Tibial nerve (tissue), 4 donors: ENCODE measurements around the gene MYL11. TPM values are rescaled to one million over a fixed set of nuclear protein-coding genes. Genes with fewer than 3 reads are reported as not detected.

Source experiments
- DNase-seq, 2 donors: peaks; one replicate each; pipeline ENCODE4 v3.0.0-alpha.2; 2019; ENCODE audit warnings: low spot score in 2 of 2
- H3K27ac ChIP-seq, 4 donors: fragments of 200-600 bp; sonication (generic) in 3 of 4; one replicate each; pipeline ENCODE4 v1.5.1; 2017 to 2019; ENCODE audit warnings: mild to moderate bottlenecking in 1 of 4
- H3K27me3 ChIP-seq, 2 donors: fragments of 200-600 bp; sonication (generic) in 1 of 2; one replicate each; pipeline versions ENCODE4 v1.5.1 to v1.6.0; 2017 to 2019
- H3K36me3 ChIP-seq, 3 donors: fragments of 200-600 bp; sonication (generic); one replicate each; pipeline ENCODE4 v1.5.1; 2018 to 2019
- H3K4me1 ChIP-seq, 4 donors: fragments of 200-600 bp; sonication (generic) in 3 of 4; one replicate each; pipeline ENCODE4 v1.5.1; 2017 to 2019
- H3K4me3 ChIP-seq, 4 donors: fragments of 200-600 bp; sonication (generic) in 3 of 4; one replicate each; pipeline ENCODE4 v1.5.1; 2017 to 2019; ENCODE audit warnings: mild to moderate bottlenecking in 1 of 4, moderate library complexity in 1 of 4
- H3K9me3 ChIP-seq, 4 donors: fragments of 200-600 bp; sonication (generic) in 3 of 4; one replicate each; pipeline ENCODE4 v1.5.1; 2017 to 2019
- EP300 ChIP-seq, 2 donors: sonication (generic); formaldehyde crosslinking; IDR thresholded peaks; one replicate each; pipeline ENCODE4 v1.6.1; 2017; ENCODE audit warnings: antibody characterized with exemption in 2 of 2, mild to moderate bottlenecking in 1 of 2
- POLR2A ChIP-seq, 2 donors: fragments of 450-650 bp; IDR thresholded peaks; one replicate each; pipeline ENCODE4 v1.6.1; 2017; ENCODE audit warnings: antibody characterized with exemption in 2 of 2, mild to moderate bottlenecking in 2 of 2, moderate library complexity in 2 of 2
- WGBS, 2 donors: methylation state at CpG; one replicate each; pipeline ENCODE4 v1.1.5; 2018; 5-methylcytosine and 5-hydroxymethylcytosine counted together
- total RNA-seq, 4 donors: library from RNA; depleted of rRNA; stranded (reverse); fragments of >200 nt; gene quantifications; one replicate each; pipeline ENCODE4 v1.1.0, GENCODE V29; 2016
- TF ChIP-seq, protein P1 (sequence below), 5 experiments: fragments of 200-600 bp in 3 of 5; fragments of 450-650 bp in 2 of 5; sonication (generic) in 3 of 5; IDR thresholded peaks; one replicate each; pipeline ENCODE4 v1.5.1; 2016 to 2019; ENCODE audit warnings: antibody characterized with exemption in 5 of 5, mild to moderate bottlenecking in 3 of 5, moderate library complexity in 2 of 5

The MYL11 gene
- total RNA-seq, 4 donors from 2014 or later, result not detected

DNA sequence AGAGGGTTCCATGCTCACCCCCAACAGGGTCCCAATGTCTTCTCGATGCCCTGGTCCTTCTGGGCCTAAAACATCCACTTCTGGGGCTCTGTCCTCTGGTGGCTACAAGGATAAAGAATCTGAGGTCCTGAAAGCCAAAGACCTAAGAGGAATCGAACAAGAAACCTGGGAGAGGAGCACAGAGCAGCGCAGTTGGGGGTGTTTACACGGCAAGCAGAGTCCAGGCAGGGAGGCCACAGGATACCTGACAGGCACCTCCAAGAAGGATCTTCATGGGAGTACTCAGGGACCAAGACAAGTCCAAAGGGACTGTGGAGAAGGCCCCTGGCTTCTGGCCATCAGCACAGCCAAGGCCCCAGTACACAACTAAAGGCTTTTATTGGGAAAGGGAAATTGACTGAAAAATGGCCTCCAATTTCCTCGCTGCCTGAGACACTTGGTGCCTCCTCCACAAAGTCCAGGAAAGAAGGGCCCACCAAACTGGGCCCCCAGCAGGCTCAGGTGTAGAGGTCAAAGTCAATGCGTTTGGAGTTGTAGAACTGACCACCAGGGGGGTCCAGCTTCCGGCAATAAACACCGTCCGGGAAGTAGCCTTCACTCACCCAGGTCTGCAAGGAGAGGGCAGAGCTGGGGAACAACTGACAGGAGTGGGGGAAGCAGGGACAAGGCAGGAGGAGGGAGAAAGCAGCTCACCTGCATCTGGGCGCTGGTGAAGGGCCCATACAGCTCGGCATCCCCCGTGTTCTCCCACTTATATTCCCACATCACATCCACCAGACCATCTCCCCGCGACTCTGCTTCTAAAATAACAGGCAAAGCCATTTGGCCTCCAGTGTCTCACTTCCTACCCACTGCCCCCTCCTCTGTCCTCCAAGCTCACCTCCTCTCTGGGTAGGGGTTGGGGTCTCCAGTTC is 21.9 kb upstream of the MYL11 start:
- Histone ChIP-seq H3K36me3 (peaks cover 0 to 54% (median 8%) of the 10 kb centered on the region in 3 donors), H3K4me3 (no peak overlapping the region), H3K27ac (peak overlapping the region in 2 of 4 donors; percentile 97), H3K9me3 (no peaks in the 10 kb centered on the region), H3K4me1 (peaks cover 0 to 58% (median 32%) of the 10 kb centered on the region in 4 donors), H3K27me3 (no peaks in the 10 kb centered on the region)
- TF ChIP-seq, protein P1, sequence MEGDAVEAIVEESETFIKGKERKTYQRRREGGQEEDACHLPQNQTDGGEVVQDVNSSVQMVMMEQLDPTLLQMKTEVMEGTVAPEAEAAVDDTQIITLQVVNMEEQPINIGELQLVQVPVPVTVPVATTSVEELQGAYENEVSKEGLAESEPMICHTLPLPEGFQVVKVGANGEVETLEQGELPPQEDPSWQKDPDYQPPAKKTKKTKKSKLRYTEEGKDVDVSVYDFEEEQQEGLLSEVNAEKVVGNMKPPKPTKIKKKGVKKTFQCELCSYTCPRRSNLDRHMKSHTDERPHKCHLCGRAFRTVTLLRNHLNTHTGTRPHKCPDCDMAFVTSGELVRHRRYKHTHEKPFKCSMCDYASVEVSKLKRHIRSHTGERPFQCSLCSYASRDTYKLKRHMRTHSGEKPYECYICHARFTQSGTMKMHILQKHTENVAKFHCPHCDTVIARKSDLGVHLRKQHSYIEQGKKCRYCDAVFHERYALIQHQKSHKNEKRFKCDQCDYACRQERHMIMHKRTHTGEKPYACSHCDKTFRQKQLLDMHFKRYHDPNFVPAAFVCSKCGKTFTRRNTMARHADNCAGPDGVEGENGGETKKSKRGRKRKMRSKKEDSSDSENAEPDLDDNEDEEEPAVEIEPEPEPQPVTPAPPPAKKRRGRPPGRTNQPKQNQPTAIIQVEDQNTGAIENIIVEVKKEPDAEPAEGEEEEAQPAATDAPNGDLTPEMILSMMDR (IDR thresholded peaks at IDR 0.05), result peak in 1 of 5 experiments; percentile 19
- no peak for TF ChIP-seq POLR2A (IDR thresholded peaks at IDR 0.05)
- TF ChIP-seq EP300 (IDR thresholded peaks at IDR 0.05), result no peak
- 70 to 80% methylated on average over 14 of the region's 14 CpGs for WGBS, 2 donors
- DNase-seq, result no peak

DNA sequence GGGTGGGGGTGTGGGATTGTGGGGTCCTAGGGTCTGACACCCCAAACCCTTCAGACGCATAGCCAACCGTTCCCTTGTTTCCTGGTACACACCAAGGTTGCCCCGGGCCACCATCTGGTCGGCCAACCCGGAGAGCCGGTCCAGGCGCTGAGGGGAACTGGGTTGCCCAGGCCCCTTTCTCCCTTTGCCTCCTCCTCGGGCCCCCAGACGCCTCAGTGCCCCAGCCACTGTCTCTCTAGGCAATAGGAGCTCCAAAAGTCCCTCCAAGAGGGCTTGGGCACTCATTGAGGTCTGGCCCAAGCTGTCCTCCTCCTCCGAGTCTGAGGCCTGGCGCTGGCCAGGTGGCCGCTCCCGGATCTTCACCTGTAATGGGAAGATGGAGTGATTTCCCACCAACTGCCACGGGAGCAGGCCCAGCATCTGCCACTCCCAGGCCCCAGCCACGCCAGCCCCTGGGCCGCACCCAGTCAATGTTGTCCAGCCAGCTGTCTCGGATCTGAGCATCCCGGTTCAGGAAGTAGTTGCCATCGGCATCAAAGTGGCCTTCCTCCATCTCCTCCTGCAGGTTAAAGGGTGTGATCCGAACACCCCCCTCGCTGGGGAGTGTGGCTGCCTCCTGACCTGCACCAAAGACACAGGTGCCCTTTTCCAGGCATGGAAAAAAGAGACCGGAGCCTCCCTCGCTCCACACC is 21.0 kb upstream of the MYL11 start:
- DNase-seq, result peak in 1 of 2 donors; percentile 3
- TF ChIP-seq, protein P1 (IDR thresholded peaks at IDR 0.05), result no peak
- TF ChIP-seq EP300 (IDR thresholded peaks at IDR 0.05), result no peak
- no peak for TF ChIP-seq POLR2A (IDR thresholded peaks at IDR 0.05)
- H3K9me3 ChIP-seq, result no peaks in the 10 kb centered on the region
- H3K27ac ChIP-seq, result peak overlapping the region in 3 of 4 donors; percentile 88 to 97 (median 97)
- H3K4me1 ChIP-seq, result peaks cover 0 to 58% (median 32%) of the 10 kb centered on the region in 4 donors
- no peaks in the 10 kb centered on the region for H3K27me3 ChIP-seq
- WGBS, 2 donors, result 86 to 89% methylated on average over 23 of the region's 23 CpGs
- H3K36me3 ChIP-seq, result peaks cover 0 to 62% (median 12%) of the 10 kb centered on the region in 3 donors
- H3K4me3 ChIP-seq, result peak overlapping the region in 1 of 4 donors; percentile 99

DNA sequence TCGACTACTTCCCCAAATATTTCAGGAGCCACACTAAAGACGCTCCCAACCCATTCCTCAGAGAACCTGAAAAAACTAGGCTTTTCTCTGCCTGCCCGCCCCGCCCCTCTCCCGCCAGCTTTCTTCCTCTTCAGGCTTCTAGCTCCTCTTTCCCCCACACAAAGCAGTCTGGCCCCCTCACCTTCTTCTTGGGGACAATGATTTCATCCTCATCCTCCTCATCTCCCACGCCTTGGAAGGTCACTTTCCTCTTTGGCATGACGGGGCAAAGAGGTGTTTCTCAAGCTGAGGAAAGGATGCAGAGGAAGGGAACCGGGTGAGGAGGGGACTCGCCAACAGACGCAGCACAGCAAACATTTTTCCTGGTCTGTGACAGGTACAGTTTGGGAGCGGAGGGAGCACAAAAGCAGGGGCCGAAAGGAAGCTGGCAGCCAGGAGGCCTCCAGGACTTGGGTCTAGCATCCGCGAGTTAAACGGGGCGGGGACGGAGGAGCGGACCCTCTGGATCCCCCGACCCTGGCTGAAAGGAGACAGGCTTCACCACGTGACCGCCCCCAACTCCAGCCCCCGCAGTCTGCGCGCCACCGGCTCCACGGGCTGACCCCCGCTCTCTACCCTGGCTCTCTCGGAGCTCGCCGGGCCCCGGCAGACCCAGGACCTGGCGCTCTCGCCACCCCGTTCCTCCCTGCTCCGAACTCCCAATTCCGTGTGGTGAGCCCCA is 20.0 kb upstream of the MYL11 start:
- DNase-seq, result peak in 1 of 2 donors; percentile 6
- H3K4me1 ChIP-seq, result peaks cover 0 to 58% (median 32%) of the 10 kb centered on the region in 4 donors
- H3K27ac ChIP-seq, result peak overlapping the region; percentile 88 to 97 (median 96)
- TF ChIP-seq, protein P1 (IDR thresholded peaks at IDR 0.05), result no peak
- TF ChIP-seq EP300 (IDR thresholded peaks at IDR 0.05), result no peak
- TF ChIP-seq POLR2A (IDR thresholded peaks at IDR 0.05), result no peak
- 1% methylated on average over 19 to 33 of the region's 36 CpGs for WGBS, 2 donors
- H3K4me3 ChIP-seq, result peak overlapping the region; percentile 67 to 99 (median 84)
- H3K9me3 ChIP-seq, result no peaks in the 10 kb centered on the region
- no peaks in the 10 kb centered on the region for H3K27me3 ChIP-seq
- H3K36me3 ChIP-seq, result peaks cover 2 to 71% (median 12%) of the 10 kb centered on the region in 3 donors

DNA sequence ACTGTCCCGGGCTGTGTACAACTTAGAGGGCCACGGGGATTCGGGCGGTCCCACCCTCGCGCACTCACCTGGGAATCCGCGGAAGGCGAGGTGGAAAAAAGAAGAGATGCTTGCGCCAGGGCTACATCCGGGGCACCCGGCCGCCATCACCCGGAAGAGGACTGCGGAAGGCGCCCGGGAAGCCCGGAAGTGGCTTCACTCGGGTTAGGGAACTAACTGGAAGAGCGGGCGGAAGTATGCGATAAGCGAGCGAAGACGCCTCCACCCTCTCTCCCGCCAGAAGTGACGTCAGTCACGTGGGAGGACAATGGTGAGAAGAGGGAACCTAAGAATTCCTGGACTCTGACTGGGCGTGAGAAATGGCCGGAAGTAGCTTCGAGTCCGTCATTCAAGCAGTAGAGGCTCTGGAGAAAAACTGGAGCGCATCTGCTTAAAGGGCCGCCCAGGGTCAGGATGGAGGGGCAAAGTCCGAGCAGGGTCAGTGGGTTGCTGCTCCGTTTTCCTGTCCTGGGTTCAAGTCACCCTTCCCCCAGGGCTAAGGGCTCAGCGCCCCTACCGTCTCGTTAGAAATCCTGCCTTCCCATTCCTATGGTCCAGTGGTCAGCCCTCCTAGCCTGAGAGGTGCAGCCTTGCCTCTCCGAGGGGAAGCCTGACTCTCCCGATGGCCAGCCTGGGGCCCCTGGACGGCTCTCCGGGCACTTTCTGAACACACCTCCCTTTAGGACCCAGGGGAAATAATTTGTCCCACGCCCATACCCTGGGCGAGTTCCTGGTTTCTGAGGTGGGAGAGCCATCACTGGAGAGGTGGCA is 19.3 kb upstream of the MYL11 start, which contains the start of gene CD2BP2:
TSS of gene CD2BP2 (minus strand) at position 165 of the 810 bp plus-strand sequence. CDS start 627 bp downstream, outside the sequence.
- 0 to 1% methylated on average over 37 of the region's 45 CpGs for whole genome bisulfite sequencing, 2 donors
- Histone ChIP-seq H3K4me1 (peaks cover 0 to 58% (median 32%) of the 10 kb centered on the region in 4 donors), H3K4me3 (peak within 1 kb of the TSS; percentile 67 to 99 (median 84)), H3K27me3 (no peaks in the 10 kb centered on the region), H3K27ac (peak within 1 kb of the TSS; percentile 88 to 97 (median 96)), H3K9me3 (no peaks in the 10 kb centered on the region), H3K36me3 (peaks cover 3 to 72% (median 12%) of the 10 kb centered on the region in 3 donors)
- peak; percentile 42 to 67 for TF ChIP-seq POLR2A (IDR thresholded peaks at IDR 0.05)
- TF ChIP-seq EP300 (IDR thresholded peaks at IDR 0.05), result peak; percentile 95 to 97
- TF ChIP-seq, protein P1 (IDR thresholded peaks at IDR 0.05), result no peak
- DNase-seq, result peak; percentile 92 to 95
